ENCODE data around the gene PGA4. TPM values are rescaled to one million over a fixed set of nuclear protein-coding genes. Genes with fewer than 3 reads are reported as not detected.

Gene PGA4
- total and polyA plus RNA-seq, 9 of the 15 experiments (the other 6 are each of a cell fraction or from before 2014, with no cell fraction given), result not detected

- H2AFZ ChIP-seq (ENCODE audit: low read depth, low read length), result no peak overlapping the region
- H3K9ac ChIP-seq (ENCODE audit: insufficient read depth in 1 of 2, low read depth in 2 of 2, low read length in 2 of 2), result no peak overlapping the region
- no peaks in the 10 kb centered on the region for H3K9me3 ChIP-seq (replicated peaks; ENCODE audit: control insufficient read depth, insufficient read depth, low read depth, low read length)
- no TSS peak for BruUV-seq (replicated peaks)
- ChIA-PET POLR2A (interaction anchor here (0.6 kb wide), 1 partner anchor 222 kb away, joined by 3 read pairs; no protein-coding TSS in a partner anchor), CTCF (ENCODE audit: low intra/inter-chr PET ratio) (interaction anchor here (0.7 to 1.9 kb wide), 5 partner anchors 58 to 412 kb away, joined by 5 to 19 read pairs (median 5); no protein-coding TSS in a partner anchor)
- peaks cover 7 to 9% of the 10 kb centered on the region in 2 experiments; a peak in 3 of 5 replicates for H3K27me3 ChIP-seq (ENCODE audit: control insufficient read depth in 2 of 2, insufficient read depth in 2 of 2, low read length in 2 of 2)
- no peak overlapping the region for H3K4me3 ChIP-seq
- no peaks in the 10 kb centered on the region for H3K79me2 ChIP-seq (ENCODE audit: control insufficient read depth, insufficient read depth, low read length)
- in situ Hi-C loops (cut with MboI), result no loop called here
- peak; percentile 73 to 86 (median 80) for DNase-seq (ENCODE audit: extremely low read depth in 1 of 4, low spot score in 3 of 4)
- no peak overlapping the region for H3K27ac ChIP-seq (ENCODE audit: extremely low read depth, low read depth, low read length)
- no peaks in the 10 kb centered on the region for H3K9me1 ChIP-seq (ENCODE audit: control insufficient read depth, insufficient read depth, low read length)
- no peaks in the 10 kb centered on the region; a peak in 1 of 5 replicates for H3K4me1 ChIP-seq (replicated peaks in 1 of 2; ENCODE audit: control insufficient read depth in 2 of 2, insufficient read depth in 2 of 2, low read length in 2 of 2)
- no peaks in the 10 kb centered on the region for H4K20me1 ChIP-seq (replicated peaks; ENCODE audit: control insufficient read depth, insufficient read depth, low read length)
- H3K4me2 ChIP-seq (ENCODE audit: insufficient read depth, low read length), result no peak overlapping the region
- FAIRE-seq, result peak; percentile 85
- intact Hi-C loops (cut with micrococcal nuclease), result loop anchor here (1.0 to 5.0 kb wide), 4 partner anchors 58 to 412 kb away; no protein-coding TSS in a partner anchor
- H3K36me3 ChIP-seq (ENCODE audit: control insufficient read depth, insufficient read depth, low read length), result no peaks in the 10 kb centered on the region
- peak; percentile 96 for ATAC-seq
- WGBS (ENCODE audit: insufficient coverage, low coverage, missing lambda C conversion rate), result 43% methylated on average over 11 of the region's 11 CpGs
- peak in 1 of 2 experiments; percentile 17; a peak in 1 of 4 replicates for TF ChIP-seq ZMIZ1 (IDR thresholded peaks at IDR 0.05; ENCODE audit: low read depth in 2 of 2, low read length in 2 of 2)
- TF ChIP-seq RFX1 (IDR thresholded peaks at IDR 0.05), result peak; percentile 25
- TF ChIP-seq CREM (IDR thresholded peaks at IDR 0.05; ENCODE audit: low read depth), result 0 out of 2 replicates have a peak, but pooled peaks have one; percentile 27
- TF ChIP-seq PRPF4 (IDR thresholded peaks at IDR 0.05; ENCODE audit: insufficient read depth, low read depth, low read length, poor library complexity, severe bottlenecking), result no peak
- TF ChIP-seq SMC3 (conservative IDR thresholded peaks at IDR 0.05; ENCODE audit: insufficient read depth, low read depth, low read length), result peak; percentile 89
- no peak for TF ChIP-seq RCOR1 (IDR thresholded peaks at IDR 0.05; ENCODE audit: borderline replicate concordance in 1 of 2, low read depth in 2 of 2, low read length in 2 of 2)
- peak; percentile 62; the same call in 1 of the 2 replicates for TF ChIP-seq REST (IDR thresholded peaks at IDR 0.05; ENCODE audit: borderline replicate concordance)
- no peak for TF ChIP-seq REST (CRISPR knock-in tag; IDR thresholded peaks at IDR 0.05; ENCODE audit: low read depth)
Measured at GRCh38 chr11:61187505-61188130, 34.5 kb upstream of the PGA4 start.

Data from K562 (cell line).